CD14-positive monocyte (primary cell): Measurements from ENCODE around the gene CCDC34. TPM values are rescaled to one million over a fixed set of nuclear protein-coding genes. Genes with fewer than 3 reads are reported as not detected.

Experiments used
- DNase-seq, 3 donors: peaks; one replicate each; pipeline ENCODE4 v3.0.0-alpha.2; 2011 to 2022
- H2AFZ ChIP-seq: 2 replicates; pipeline ENCODE4 v1.6.0; 2012; ENCODE audit warnings: mild to moderate bottlenecking, low read depth, low read length, inconsistent platforms; ENCODE audit not compliant: insufficient read depth, poor library complexity, severe bottlenecking
- H3K27ac ChIP-seq, 2 donors: 1 replicate in 1 of 2; 2 replicates in 1 of 2; pipeline ENCODE4 v1.5.1; 2012 to 2013; ENCODE audit warnings: low read length in 2 of 2, control low read depth in 1 of 2, inconsistent platforms in 1 of 2, low read depth in 1 of 2, mild to moderate bottlenecking in 1 of 2
- H3K27me3 ChIP-seq, 2 donors: one replicate each; pipeline versions ENCODE4 v1.6.0 to v1.6.1; 2011 to 2013; ENCODE audit warnings: low read length in 2 of 2; ENCODE audit not compliant: control insufficient read depth in 2 of 2, insufficient read depth in 2 of 2
- H3K36me3 ChIP-seq, 2 donors: replicated peaks in 1 of 2; 1 replicate in 1 of 2; 2 replicates in 1 of 2; pipeline versions ENCODE4 v1.5.1 to v1.6.1; 2012 to 2013; ENCODE audit warnings: low read length in 2 of 2, control low read depth in 1 of 2, inconsistent platforms in 1 of 2, mild to moderate bottlenecking in 1 of 2; ENCODE audit not compliant: insufficient read depth in 2 of 2, control insufficient read depth in 1 of 2
- H3K4me1 ChIP-seq, 2 donors: 1 replicate in 1 of 2; 2 replicates in 1 of 2; pipeline versions ENCODE4 v1.5.1 to v1.6.1; 2012 to 2013; ENCODE audit warnings: low read length in 2 of 2, control low read depth in 1 of 2, inconsistent platforms in 1 of 2, mild to moderate bottlenecking in 1 of 2, moderate library complexity in 1 of 2; ENCODE audit not compliant: insufficient read depth in 2 of 2, control insufficient read depth in 1 of 2
- H3K4me2 ChIP-seq: replicated peaks from 2 replicates; pipeline ENCODE3; 2012; ENCODE audit warnings: low read length, moderate library complexity, mild to moderate bottlenecking; ENCODE audit not compliant: poor library complexity, severe bottlenecking; ENCODE audit errors: extremely low read depth
- H3K4me3 ChIP-seq, 3 experiments: fragments of 200-600 bp in 1 of 3; sonication (generic) in 1 of 3; replicated peaks in 1 of 3; 1 replicate in 2 of 3; 2 replicates in 1 of 3; pipeline ENCODE4 v1.5.1; 2011 to 2013; ENCODE audit warnings: low read length in 3 of 3, mild to moderate bottlenecking in 3 of 3, control low read depth in 2 of 3, low read depth in 2 of 3, inconsistent platforms in 1 of 3, moderate library complexity in 1 of 3
- H3K79me2 ChIP-seq: 2 replicates; pipeline ENCODE4 v1.6.0; 2012; ENCODE audit warnings: mild to moderate bottlenecking, control low read depth, inconsistent platforms, low read length, moderate library complexity; ENCODE audit not compliant: insufficient read depth
- H3K9ac ChIP-seq: 2 replicates; pipeline ENCODE4 v1.6.0; 2017; ENCODE audit warnings: low read length, mild to moderate bottlenecking; ENCODE audit not compliant: insufficient read depth, poor library complexity, severe bottlenecking
- H3K9me3 ChIP-seq, 2 donors: replicated peaks in 1 of 2; 1 replicate in 1 of 2; 2 replicates in 1 of 2; pipeline versions ENCODE4 v1.5.1 to v1.6.1; 2012 to 2013; ENCODE audit warnings: low read length in 2 of 2, control low read depth in 1 of 2; ENCODE audit not compliant: control insufficient read depth in 1 of 2, insufficient read depth in 1 of 2
- H4K20me1 ChIP-seq: 2 replicates; pipeline ENCODE4 v1.6.0; 2012; ENCODE audit warnings: mild to moderate bottlenecking, low read length, control low read depth, moderate library complexity; ENCODE audit not compliant: insufficient read depth
- H3K27ac Mint-ChIP-seq, 7 donors: one replicate each; pipeline ENCODE4 v1.8.0; 2020; ENCODE audit warnings: mild to moderate bottlenecking in 7 of 7, mixed read lengths in 7 of 7, moderate library complexity in 6 of 7, inconsistent platforms in 2 of 7
- H3K27me3 Mint-ChIP-seq, 3 donors: one replicate each; pipeline ENCODE4 v1.8.0; 2021 to 2022; ENCODE audit warnings: low read depth in 3 of 3, mild to moderate bottlenecking in 3 of 3, mixed read lengths in 3 of 3, moderate library complexity in 3 of 3, inconsistent platforms in 1 of 3
- H3K36me3 Mint-ChIP-seq, 2 donors: one replicate each; pipeline ENCODE4 v1.8.0; 2020; ENCODE audit warnings: mixed read lengths in 2 of 2, inconsistent platforms in 1 of 2, mild to moderate bottlenecking in 1 of 2
- H3K4me1 Mint-ChIP-seq: one replicate; pipeline ENCODE4 v1.8.0; 2020; ENCODE audit warnings: mild to moderate bottlenecking, mixed read lengths
- H3K4me3 Mint-ChIP-seq, 2 donors: one replicate each; pipeline ENCODE4 v1.8.0; 2020; ENCODE audit warnings: mild to moderate bottlenecking in 2 of 2, mixed read lengths in 2 of 2, moderate library complexity in 1 of 2
- H3K9me3 Mint-ChIP-seq, 7 donors: one replicate each; pipeline ENCODE4 v1.8.0; 2020 to 2022; ENCODE audit warnings: mixed read lengths in 7 of 7, mild to moderate bottlenecking in 6 of 7, moderate library complexity in 6 of 7, inconsistent platforms in 2 of 7
- whole genome bisulfite sequencing: methylation state at CpG from one replicate; pipeline ENCODE4 v1.1.5; 2013; ENCODE audit warnings: missing lambda C conversion rate; ENCODE audit not compliant: insufficient coverage; 5-methylcytosine and 5-hydroxymethylcytosine counted together
- intact Hi-C, 2 donors: fragments of 100-400 bp; cut with micrococcal nuclease; formaldehyde crosslinking; loops; one replicate each; pipeline versions ENCODE4 v1.15.0 to v1.15.1; 2023
- polyA plus RNA-seq, 3 donors: library from polyadenylated mRNA; depleted of rRNA in 1 of 3; unstranded in 2 of 3; stranded (reverse) in 1 of 3; fragments of 300-500 nt in 2 of 3; fragments of >200 nt in 1 of 3; fragmentation: Illumina TruSeq in 2 of 3; gene quantifications; 1 replicate in 2 of 3; 2 replicates in 1 of 3; pipeline ENCODE4 v1.2.3, GENCODE V29; 2012 to 2021
- TF ChIP-seq, protein P1 (sequence below): fragments of 200-600 bp; IDR thresholded peaks from one replicate; pipeline ENCODE4 v1.8.0; 2022; ENCODE audit warnings: antibody characterized with exemption, mild to moderate bottlenecking

The CCDC34 gene
- polyA plus RNA-seq, 3 donors, result 0.08 to 0.11 (median 0.11) TPM

DNA sequence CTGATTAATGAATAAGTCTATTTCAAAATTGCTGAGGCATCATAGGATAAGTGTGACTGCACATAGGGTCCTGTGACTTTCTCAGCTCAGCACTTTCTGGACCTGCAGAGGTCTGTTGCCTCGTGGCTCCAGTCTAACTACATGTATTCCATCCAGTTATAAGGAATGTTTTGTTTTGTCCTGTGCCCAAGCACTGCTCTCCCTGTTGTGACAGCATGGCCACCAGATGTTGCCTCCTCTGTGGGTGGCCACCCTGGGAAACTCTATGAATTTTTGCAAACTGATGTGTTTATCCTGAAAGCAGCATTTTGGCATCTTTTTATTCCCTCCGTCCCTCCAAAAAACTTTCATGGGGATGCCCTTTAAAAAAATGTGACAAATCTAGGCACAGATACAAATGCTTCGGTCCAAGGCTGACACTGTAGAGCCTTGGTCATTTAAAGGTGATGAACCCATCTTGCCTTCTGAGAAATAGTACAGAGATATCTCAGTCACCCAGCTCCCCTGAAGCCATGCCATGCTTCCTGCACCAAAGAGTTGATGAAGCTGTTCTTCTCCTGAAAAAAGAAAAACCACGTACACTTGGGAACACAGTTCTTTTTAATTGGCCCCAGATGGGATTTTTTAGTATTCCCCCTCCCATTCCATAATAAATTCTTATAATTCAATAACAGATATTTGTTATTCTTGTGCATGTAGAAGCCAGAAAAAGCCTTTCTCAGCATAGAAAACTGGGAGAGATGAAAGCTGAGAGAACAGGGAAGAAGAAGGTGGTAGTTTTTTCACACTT is 72.6 kb downstream of the CCDC34 start:
- H3K27ac Mint-ChIP-seq, result no peak overlapping the region
- Histone ChIP-seq H3K9ac (no peak overlapping the region), H3K36me3 (no peaks in the 10 kb centered on the region), H3K27me3 (no peaks in the 10 kb centered on the region), H3K79me2 (no peaks in the 10 kb centered on the region), H3K4me2 (no peak overlapping the region), H3K9me3 (peaks cover 4 to 13% of the 10 kb centered on the region in 2 donors), H2AFZ (no peak overlapping the region), H3K4me3 (no peak overlapping the region), H4K20me1 (no peaks in the 10 kb centered on the region), H3K4me1 (no peaks in the 10 kb centered on the region), H3K27ac (no peak overlapping the region)
- no peaks in the 10 kb centered on the region for H3K36me3 Mint-ChIP-seq
- H3K4me3 Mint-ChIP-seq, result no peak overlapping the region
- peaks cover 0 to 2% (median 0%) of the 10 kb centered on the region in 3 donors for H3K27me3 Mint-ChIP-seq
- DNase-seq, result no peak
- TF ChIP-seq, protein P1, sequence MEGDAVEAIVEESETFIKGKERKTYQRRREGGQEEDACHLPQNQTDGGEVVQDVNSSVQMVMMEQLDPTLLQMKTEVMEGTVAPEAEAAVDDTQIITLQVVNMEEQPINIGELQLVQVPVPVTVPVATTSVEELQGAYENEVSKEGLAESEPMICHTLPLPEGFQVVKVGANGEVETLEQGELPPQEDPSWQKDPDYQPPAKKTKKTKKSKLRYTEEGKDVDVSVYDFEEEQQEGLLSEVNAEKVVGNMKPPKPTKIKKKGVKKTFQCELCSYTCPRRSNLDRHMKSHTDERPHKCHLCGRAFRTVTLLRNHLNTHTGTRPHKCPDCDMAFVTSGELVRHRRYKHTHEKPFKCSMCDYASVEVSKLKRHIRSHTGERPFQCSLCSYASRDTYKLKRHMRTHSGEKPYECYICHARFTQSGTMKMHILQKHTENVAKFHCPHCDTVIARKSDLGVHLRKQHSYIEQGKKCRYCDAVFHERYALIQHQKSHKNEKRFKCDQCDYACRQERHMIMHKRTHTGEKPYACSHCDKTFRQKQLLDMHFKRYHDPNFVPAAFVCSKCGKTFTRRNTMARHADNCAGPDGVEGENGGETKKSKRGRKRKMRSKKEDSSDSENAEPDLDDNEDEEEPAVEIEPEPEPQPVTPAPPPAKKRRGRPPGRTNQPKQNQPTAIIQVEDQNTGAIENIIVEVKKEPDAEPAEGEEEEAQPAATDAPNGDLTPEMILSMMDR, result no peak
- H3K4me1 Mint-ChIP-seq, result no peaks in the 10 kb centered on the region
- WGBS, result 100% methylated on average over 2 of the region's 4 CpGs
- intact Hi-C loops, result no loop called here
- peaks cover 3 to 26% (median 6%) of the 10 kb centered on the region in 7 donors for H3K9me3 Mint-ChIP-seq

Other genes starting within 250 kb of the CCDC34 start
- under 1 TPM; 0.67 to 0.92 (median 0.72) TPM for gene LGR4, start 109.6 kb upstream of the CCDC34 start, polyA plus RNA-seq
- 10 to 100 TPM in 2 of 3 donors, 1 to 10 TPM in 1; 7.3 to 24.0 (median 18.9) TPM for gene LIN7C, start 143.6 kb upstream of the CCDC34 start, polyA plus RNA-seq